IMR-90 (cell line): ENCODE data around the gene CACNA1I.

Source experiments
- MAFK ChIP-seq: IDR thresholded peaks from 2 replicates; pipeline ENCODE4 v1.6.1; 2012; ENCODE audit warnings: low read depth, low read length, improper control_type of control experiment
- MXI1 ChIP-seq: IDR thresholded peaks from 2 replicates; pipeline ENCODE4 v1.6.1; 2012; ENCODE audit warnings: low read depth, mild to moderate bottlenecking, low read length, moderate library complexity, borderline replicate concordance
- POLR2A ChIP-seq: IDR thresholded peaks from 2 replicates; pipeline ENCODE4 v1.6.1; 2012; ENCODE audit warnings: mild to moderate bottlenecking, low read depth, low read length
- RCOR1 ChIP-seq: IDR thresholded peaks from 2 replicates; pipeline ENCODE4 v1.6.1; 2012; ENCODE audit warnings: mild to moderate bottlenecking, low read length, improper control_type of control experiment; ENCODE audit not compliant: insufficient replicate concordance
- SMC3 ChIP-seq: fragments of 150-350 bp; IDR thresholded peaks from 2 replicates; pipeline ENCODE4 v1.6.1; 2016; ENCODE audit warnings: low read depth, mild to moderate bottlenecking, antibody characterized with exemption, low read length, moderate library complexity
- TF ChIP-seq, protein P1 (sequence below): conservative IDR thresholded peaks from 2 replicates; pipeline ENCODE4 v1.5.1; 2012; ENCODE audit warnings: mild to moderate bottlenecking, low read depth, low read length, improper control_type of control experiment

DNA sequence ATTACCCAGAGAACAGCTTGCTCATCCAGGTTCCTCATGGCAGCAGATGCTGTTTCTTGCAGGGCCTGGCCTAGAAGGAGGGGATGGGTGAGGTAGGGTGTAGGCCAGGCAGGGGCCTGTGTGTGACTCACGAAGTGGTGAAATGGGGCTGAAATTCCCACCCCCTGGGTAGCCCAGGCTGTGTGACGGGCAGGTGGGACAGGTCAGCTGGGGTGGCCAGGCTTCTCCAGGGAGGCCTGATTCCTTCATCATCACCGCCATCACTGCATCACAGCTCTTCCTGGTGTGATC is 83.2 kb downstream of the CACNA1I start:
- TF ChIP-seq, protein P1, sequence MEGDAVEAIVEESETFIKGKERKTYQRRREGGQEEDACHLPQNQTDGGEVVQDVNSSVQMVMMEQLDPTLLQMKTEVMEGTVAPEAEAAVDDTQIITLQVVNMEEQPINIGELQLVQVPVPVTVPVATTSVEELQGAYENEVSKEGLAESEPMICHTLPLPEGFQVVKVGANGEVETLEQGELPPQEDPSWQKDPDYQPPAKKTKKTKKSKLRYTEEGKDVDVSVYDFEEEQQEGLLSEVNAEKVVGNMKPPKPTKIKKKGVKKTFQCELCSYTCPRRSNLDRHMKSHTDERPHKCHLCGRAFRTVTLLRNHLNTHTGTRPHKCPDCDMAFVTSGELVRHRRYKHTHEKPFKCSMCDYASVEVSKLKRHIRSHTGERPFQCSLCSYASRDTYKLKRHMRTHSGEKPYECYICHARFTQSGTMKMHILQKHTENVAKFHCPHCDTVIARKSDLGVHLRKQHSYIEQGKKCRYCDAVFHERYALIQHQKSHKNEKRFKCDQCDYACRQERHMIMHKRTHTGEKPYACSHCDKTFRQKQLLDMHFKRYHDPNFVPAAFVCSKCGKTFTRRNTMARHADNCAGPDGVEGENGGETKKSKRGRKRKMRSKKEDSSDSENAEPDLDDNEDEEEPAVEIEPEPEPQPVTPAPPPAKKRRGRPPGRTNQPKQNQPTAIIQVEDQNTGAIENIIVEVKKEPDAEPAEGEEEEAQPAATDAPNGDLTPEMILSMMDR: no peak
- no peak for TF ChIP-seq SMC3
- TF ChIP-seq MAFK: no peak
- no peak for TF ChIP-seq POLR2A
- TF ChIP-seq RCOR1: no peak
- TF ChIP-seq MXI1: no peak
